Measurements from ENCODE around the gene MCTP1.

Gene MCTP1

GRCh38 chr5:95080030-95080429 lies 204.9 kb downstream of the MCTP1 start:
- no peak for DNase-seq

- DNase-seq: no peak
Measured at GRCh38 chr5:95078868-95079267, 206.0 kb downstream of the MCTP1 start.

DNA sequence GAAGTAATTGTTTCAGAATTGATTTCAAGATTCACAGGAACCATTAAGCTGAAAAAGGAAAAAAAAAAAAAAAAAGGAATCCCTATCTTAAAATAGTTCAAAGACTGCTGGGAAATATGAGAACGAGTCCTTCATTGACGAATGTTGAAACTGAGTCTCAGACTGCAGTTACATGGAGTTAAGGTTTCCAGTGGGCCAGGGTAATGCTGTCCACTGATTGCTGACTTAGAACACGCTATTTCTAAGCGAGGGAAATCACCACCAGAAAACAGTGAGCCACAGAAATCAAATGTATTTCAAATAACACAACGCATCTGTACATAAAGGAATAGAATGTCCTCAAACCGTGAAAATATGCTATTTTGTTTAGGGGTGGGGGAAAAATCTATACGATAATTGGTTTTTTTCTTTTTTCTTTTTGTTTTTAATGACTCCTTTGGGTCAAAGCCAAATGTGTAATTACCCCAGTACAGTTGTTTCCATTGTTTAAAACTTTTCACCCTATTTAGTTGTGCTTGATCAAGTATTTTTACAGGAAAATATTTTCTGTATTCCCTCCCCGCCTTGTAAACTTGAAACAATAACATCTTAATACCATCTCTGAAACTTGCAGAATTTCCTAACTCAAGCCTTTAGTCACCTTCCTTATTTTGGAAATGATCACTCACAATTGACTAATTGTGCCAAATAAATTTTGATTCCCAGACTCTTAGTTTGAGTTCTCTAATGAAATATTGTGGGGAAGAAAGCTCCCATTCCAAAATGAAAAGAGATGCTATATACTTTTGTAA lies 208.3 kb downstream of the MCTP1 start:
- DNase-seq: no peak

- no peak for DNase-seq
Measured at GRCh38 chr5:95075111-95075510, 209.8 kb downstream of the MCTP1 start.

GRCh38 chr5:95072281-95072680 lies 212.6 kb downstream of the MCTP1 start:
- DNase-seq: no peak

GRCh38 chr5:95070866-95071265 lies 214.0 kb downstream of the MCTP1 start:
- DNase-seq: no peak

DNA sequence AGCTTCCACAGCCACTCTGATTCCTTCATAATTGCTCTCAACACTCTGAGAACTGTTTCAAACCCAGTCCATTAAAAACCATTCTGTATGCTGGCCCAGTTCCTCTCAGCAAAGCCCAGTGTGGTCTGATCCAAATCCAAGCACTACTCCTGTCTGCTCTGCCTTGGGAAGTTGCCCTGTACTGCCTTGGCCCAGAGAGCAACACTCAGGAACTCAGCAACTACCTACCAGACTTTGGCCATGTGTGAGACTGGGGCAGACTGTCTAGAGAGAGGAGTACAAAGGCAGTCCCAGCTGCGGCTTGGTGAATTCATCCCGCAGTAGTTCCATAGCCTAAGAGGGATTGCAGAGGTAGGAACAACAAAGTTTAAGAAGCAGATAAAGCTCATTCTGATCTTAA lies 214.4 kb downstream of the MCTP1 start:
- no peak for DNase-seq

DNA sequence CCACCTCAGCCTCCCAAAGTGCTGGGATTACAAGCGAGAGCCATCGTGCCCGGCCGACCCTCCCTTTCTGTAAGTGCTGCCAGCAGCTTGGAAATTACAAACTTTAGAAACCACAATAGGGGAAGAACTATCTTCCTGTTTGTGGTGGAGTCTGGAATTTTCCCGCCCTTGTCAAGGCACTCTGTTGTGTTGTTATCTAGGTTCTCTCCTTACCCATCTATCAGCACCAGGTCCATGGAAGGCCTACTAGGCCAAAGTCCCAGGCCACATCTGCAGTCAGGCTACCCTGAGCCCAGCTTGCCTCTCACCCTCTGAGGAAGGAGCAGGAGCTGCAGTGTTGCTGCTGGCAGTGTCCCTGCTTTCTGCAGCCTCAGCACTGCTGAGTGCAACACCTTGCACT lies 214.9 kb downstream of the MCTP1 start:
- no peak for DNase-seq

DNA sequence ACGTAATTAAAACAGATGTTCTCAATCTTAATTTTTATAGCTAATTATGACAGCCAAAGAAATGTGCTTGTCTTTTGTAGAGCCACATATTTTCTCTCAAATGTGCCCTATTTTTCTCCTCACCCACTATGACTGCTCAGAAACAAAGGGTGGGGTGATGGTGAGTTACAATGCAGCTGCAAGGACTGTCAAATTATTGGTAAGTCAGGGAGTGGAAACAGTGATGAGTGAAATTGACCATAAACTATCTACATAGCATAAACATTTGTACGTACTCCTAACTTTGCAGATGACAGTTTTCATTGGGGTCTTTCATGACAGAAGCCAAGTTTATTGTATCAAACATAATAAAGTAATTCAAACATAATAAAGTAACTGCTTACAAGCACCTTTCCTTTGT lies 215.9 kb downstream of the MCTP1 start:
- DNase-seq: no peak

GRCh38 chr5:95068289-95068910 lies 216.5 kb downstream of the MCTP1 start:
- no peak for DNase-seq

DNA sequence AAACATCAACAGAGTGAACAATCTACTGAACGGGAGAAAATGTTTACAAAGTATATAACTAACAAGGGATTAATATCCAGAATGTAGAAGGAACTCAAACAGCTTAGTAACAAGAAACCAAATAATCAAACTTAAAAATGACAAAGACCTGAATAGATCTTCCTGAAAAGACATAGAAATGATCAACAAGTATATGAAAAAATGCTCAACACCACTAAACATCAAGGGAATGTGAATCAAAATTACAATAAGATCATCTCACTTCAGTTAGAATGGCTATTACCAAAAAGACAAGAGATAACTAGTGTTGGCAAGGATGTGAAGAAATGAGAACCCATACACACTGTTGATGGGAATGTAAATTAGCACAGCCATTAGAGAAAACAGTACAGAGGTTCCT lies 218.8 kb downstream of the MCTP1 start:
- DNase-seq: no peak

DNA sequence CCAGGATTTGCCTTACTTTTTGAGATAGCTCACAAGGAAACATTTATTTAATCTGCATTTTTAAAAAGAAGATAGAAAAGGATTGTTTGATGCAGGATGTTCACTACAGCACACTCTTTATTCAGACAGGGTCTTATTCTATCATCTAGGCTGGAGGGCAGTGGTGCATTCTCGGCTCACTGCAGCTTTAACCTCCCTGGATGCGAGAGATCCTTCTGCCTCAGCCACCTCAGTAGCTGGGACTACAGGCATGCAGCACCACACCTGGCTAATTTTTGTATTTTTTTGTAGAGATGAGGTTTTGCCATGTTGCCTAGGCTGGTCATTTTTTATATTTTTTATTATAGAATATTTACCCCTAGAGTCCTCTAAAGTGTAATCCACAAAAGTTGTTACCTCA lies 221.4 kb downstream of the MCTP1 start:
- DNase-seq: no peak

DNA sequence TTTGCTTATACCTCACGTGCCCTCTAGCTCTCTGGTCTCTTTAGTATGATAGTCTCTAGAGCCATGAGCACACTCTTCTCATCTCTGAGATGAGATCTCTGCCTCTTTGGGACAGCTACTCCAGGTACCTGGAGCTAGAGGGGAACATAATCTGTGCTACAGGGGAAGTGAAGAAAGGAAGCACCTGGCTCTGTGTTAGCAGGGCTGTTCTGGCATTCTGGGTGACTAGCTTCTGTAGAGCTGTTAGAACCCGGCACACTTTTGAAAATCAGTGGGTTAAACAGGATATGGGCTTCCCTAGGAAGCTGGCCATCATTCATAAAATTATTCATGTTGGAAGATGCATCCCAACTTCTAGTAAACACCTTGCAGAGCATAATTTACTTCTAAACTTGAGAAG lies 224.8 kb downstream of the MCTP1 start:
- DNase-seq: no peak

DNA sequence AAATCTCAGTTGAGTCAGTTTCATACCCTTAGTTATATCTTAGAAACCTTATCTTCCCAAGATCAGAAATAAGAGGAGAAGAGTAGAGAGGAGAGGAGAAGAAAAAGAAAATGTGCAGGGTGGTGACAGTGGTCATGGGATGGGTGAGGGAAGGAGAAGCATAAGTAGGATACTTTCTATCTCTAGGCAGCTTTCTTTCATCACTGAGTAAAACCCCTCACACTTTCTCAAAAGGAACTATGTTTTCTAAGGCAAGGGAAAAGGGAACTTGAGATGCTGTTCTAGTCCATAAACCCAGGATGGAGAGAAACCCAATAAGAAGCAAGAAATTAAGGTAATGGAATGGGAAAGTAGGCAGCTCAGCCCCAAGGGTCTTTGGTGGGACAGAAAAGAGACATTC lies 225.3 kb downstream of the MCTP1 start:
- no peak for DNase-seq

DNA sequence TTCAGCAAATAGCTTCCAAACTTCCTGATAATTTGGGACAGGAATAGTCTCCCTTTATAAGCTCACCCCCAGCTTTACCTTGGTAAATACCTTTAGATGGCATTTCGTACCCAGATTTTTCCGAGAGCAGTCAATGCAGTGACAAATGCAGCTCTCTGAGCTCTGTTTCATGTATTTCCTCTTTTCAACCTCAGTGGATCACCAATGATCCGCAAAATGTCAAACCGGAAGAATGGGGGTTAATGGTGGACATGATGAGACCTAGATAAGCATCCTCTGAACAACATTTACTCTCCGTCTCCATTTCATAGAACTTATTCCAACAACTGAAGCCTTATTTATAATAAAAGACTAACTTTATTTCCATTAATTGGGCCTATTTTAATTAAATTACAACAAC lies 227.3 kb downstream of the MCTP1 start:
- DNase-seq: no peak

DNA sequence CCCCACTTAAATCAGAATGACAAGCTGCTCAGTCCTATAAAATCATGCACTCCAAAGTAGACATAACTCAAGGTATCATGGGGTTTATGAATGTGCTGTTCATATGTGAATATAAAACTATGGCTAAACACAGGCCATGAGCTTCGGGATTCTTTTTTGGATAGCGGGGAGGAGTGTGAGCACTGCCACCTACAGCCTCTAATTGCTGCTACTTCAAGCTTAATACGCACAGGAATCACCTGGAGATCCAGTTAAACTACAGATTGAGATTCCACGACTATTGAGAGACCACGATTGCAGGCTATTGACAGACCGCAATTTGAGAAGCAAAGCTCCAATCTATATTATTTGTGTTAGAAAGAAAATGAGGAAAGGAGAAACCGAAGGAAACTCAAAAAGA lies 231.6 kb downstream of the MCTP1 start:
- DNase-seq: no peak

GRCh38 chr5:95050708-95051107 lies 234.2 kb downstream of the MCTP1 start:
- no peak for DNase-seq

- no peak for DNase-seq
Measured at GRCh38 chr5:95048628-95049027, 236.3 kb downstream of the MCTP1 start.

GRCh38 chr5:95045181-95045965 lies 239.5 kb downstream of the MCTP1 start:
- no peak for DNase-seq

DNA sequence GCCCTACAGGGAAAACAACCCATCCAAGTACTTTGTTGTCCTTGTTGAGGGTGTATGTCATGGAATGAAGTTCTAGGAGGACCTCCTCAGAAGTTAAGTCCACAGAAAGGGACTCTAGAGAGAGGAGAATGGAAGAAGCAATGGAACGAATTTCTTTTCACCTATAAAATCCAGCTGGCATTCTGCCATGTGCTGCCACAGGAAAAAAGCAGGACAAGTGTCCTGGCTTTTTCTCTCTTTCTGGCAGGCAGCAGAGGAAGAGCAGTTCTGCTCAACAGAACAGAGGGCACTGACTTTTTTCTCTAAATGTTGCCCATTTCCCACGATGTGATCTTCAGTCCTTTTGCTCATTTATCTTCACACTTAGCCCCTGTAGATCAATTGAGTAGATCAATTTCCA lies 240.8 kb downstream of the MCTP1 start:
- DNase-seq: no peak

DNA sequence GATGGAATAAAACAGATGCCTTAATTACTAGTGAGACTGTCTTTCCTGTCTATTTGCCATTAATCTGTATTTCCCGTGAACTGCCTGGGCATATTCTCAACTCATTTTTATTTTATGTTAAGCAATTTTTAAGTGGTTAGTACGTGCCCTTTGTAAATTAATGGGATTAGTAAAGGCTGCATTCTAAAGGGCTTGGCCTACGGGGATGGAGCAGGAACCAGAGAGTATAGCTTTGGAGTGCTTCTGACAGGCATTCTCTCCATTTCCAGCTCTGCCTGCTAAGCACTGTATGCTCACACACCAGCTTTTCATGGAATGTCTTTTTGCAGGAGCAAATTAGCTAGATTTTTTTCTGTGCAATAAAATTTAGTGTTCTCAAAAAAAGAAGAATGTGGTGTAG lies 241.2 kb downstream of the MCTP1 start:
- no peak for DNase-seq

- DNase-seq: no peak
Measured at GRCh38 chr5:95043234-95043633, 241.7 kb downstream of the MCTP1 start.

- DNase-seq: no peak
Measured at GRCh38 chr5:95042037-95042436, 242.9 kb downstream of the MCTP1 start.
